Calu3 (cell line): ENCODE results near the gene KCNE3. TPM values are rescaled to one million over a fixed set of nuclear protein-coding genes. Genes with fewer than 3 reads are reported as not detected.

Experiments used
- BruUV-seq: library from RNA; stranded (reverse); fragments of 400-500 nt; replicated peaks from 2 replicates; lab custom pipeline; 2021; lab: Mats Ljungman, UMichigan
- CTCF ChIA-PET: fragments of 300-600 bp; sonication (Branson Sonifier 250); formaldehyde crosslinking; loops from one replicate; lab custom pipeline; 2022; ENCODE audit warnings: antibody characterized with exemption; lab: Charles Lee
- DNase-seq: peaks from one replicate; pipeline ENCODE4 v3.0.0; 2022
- H3K27ac Mint-ChIP-seq: one replicate; pipeline ENCODE4 v1.8.0; 2022; ENCODE audit warnings: mixed read lengths; ENCODE audit not compliant: unreplicated experiment
- H3K27me3 Mint-ChIP-seq: one replicate; pipeline ENCODE4 v1.8.0; 2022; ENCODE audit warnings: mixed read lengths; ENCODE audit not compliant: unreplicated experiment
- H3K36me3 Mint-ChIP-seq: one replicate; pipeline ENCODE4 v1.8.0; 2022; ENCODE audit warnings: mild to moderate bottlenecking, moderate library complexity, mixed read lengths; ENCODE audit not compliant: insufficient read depth, unreplicated experiment
- H3K4me1 Mint-ChIP-seq: one replicate; pipeline ENCODE4 v1.8.0; 2022; ENCODE audit warnings: mild to moderate bottlenecking, low read depth, mixed read lengths; ENCODE audit not compliant: unreplicated experiment
- H3K4me3 Mint-ChIP-seq: one replicate; pipeline ENCODE4 v1.8.0; 2022; ENCODE audit warnings: mild to moderate bottlenecking, low read depth, moderate library complexity, mixed read lengths; ENCODE audit not compliant: unreplicated experiment
- H3K9me3 Mint-ChIP-seq: one replicate; pipeline ENCODE4 v1.8.0; 2022; ENCODE audit warnings: low read depth, mixed read lengths; ENCODE audit not compliant: unreplicated experiment
- CTCF ChIP-seq: fragments of 200-600 bp; IDR thresholded peaks from one replicate; pipeline ENCODE4 v1.8.0; 2022; ENCODE audit warnings: antibody characterized with exemption; ENCODE audit not compliant: unreplicated experiment
- intact Hi-C: fragments of 100-400 bp; cut with micrococcal nuclease; formaldehyde crosslinking; loops from one replicate; pipeline ENCODE4 v1.10.0; 2022; ENCODE audit not compliant: unreplicated experiment
- total RNA-seq: library from RNA; stranded (reverse); gene quantifications from 2 replicates; pipeline ENCODE4 v1.2.3, GENCODE V29; 2022

Gene KCNE3
- total RNA-seq, 1 experiment from 2014 or later = 1.5 TPM

- Mint-ChIP-seq H3K27ac (no peak overlapping the region), H3K9me3 (no peaks in the 10 kb centered on the region), H3K36me3 (no peaks in the 10 kb centered on the region), H3K27me3 (no peaks in the 10 kb centered on the region), H3K4me1 (no peaks in the 10 kb centered on the region), H3K4me3 (no peak overlapping the region)
- no peak for DNase-seq
- BruUV-seq = no TSS peak
- CTCF ChIA-PET = interaction anchor here (0.5 kb wide), 1 partner anchor 9 kb away, joined by 3 read pairs; no protein-coding TSS in a partner anchor
- intact Hi-C loops = no loop called here
- TF ChIP-seq CTCF = no peak
Measured at GRCh38 chr11:74434528-74434927, 32.8 kb downstream of the KCNE3 start.

- CTCF ChIA-PET = no interaction called here
- Mint-ChIP-seq H3K4me3 (no peak overlapping the region), H3K27ac (no peak overlapping the region), H3K9me3 (no peaks in the 10 kb centered on the region), H3K4me1 (no peaks in the 10 kb centered on the region), H3K36me3 (no peaks in the 10 kb centered on the region), H3K27me3 (no peaks in the 10 kb centered on the region)
- no TSS peak for BruUV-seq
- DNase-seq = no peak
- no peak for TF ChIP-seq CTCF
- intact Hi-C loops = no loop called here
Measured at GRCh38 chr11:74429205-74429604, 38.1 kb downstream of the KCNE3 start.

- H3K4me1 Mint-ChIP-seq = no peaks in the 10 kb centered on the region
- no peak for DNase-seq
- no peak for TF ChIP-seq CTCF
- CTCF ChIA-PET = no interaction called here
- intact Hi-C loops = no loop called here
- H3K27ac Mint-ChIP-seq = no peak overlapping the region
- no peaks in the 10 kb centered on the region for H3K9me3 Mint-ChIP-seq
- H3K4me3 Mint-ChIP-seq = no peak overlapping the region
- BruUV-seq = no TSS peak
- H3K27me3 Mint-ChIP-seq = no peaks in the 10 kb centered on the region
- H3K36me3 Mint-ChIP-seq = no peaks in the 10 kb centered on the region
Measured at GRCh38 chr11:74427384-74427886, 39.9 kb downstream of the KCNE3 start.

- no peaks in the 10 kb centered on the region for H3K9me3 Mint-ChIP-seq
- DNase-seq = no peak
- H3K27ac Mint-ChIP-seq = no peak overlapping the region
- intact Hi-C loops = no loop called here
- CTCF ChIA-PET = interaction anchor here (0.8 to 1.4 kb wide), 2 partner anchors 9 to 24 kb away, joined by 3 read pairs; no protein-coding TSS in a partner anchor
- H3K27me3 Mint-ChIP-seq = no peaks in the 10 kb centered on the region
- no peaks in the 10 kb centered on the region for H3K4me1 Mint-ChIP-seq
- no peak overlapping the region for H3K4me3 Mint-ChIP-seq
- no peaks in the 10 kb centered on the region for H3K36me3 Mint-ChIP-seq
- TF ChIP-seq CTCF = no peak
- BruUV-seq = no TSS peak
Measured at GRCh38 chr11:74425100-74425499, 42.2 kb downstream of the KCNE3 start.
